WERI-Rb-1 (cell line): Measurements from ENCODE around the gene PRSS50.

Source experiments
- DNase-seq: peaks from one replicate; pipeline ENCODE4 v3.0.0-alpha.2; 2020
- H3K27ac ChIP-seq: fragments of 250-450 bp; sonication (Bioruptor Pico); 2 replicates; pipeline ENCODE4 v1.5.1; 2020; ENCODE audit warnings: mild to moderate bottlenecking, moderate library complexity
- H3K27me3 ChIP-seq: fragments of 250-450 bp; sonication (Bioruptor Pico); 2 replicates; pipeline ENCODE4 v1.5.1; 2021; ENCODE audit warnings: mild to moderate bottlenecking, low read depth, moderate library complexity; ENCODE audit not compliant: insufficient read depth, severe bottlenecking
- H3K36me3 ChIP-seq: fragments of 250-450 bp; sonication (Bioruptor Pico); 2 replicates; pipeline ENCODE4 v1.5.1; 2020; ENCODE audit warnings: mild to moderate bottlenecking, moderate library complexity
- H3K4me3 ChIP-seq: 2 replicates; pipeline ENCODE4 v1.5.1; 2011; ENCODE audit warnings: low read depth, mild to moderate bottlenecking, control low read depth, low read length
- H3K9me3 ChIP-seq: fragments of 250-450 bp; sonication (Bioruptor Pico); 2 replicates; pipeline ENCODE4 v1.5.1; 2021; ENCODE audit warnings: mild to moderate bottlenecking, moderate library complexity; ENCODE audit not compliant: severe bottlenecking
- CTCF ChIP-seq: IDR thresholded peaks from 2 replicates; pipeline ENCODE4 v1.5.1; 2011; ENCODE audit warnings: low read depth, mild to moderate bottlenecking, control low read depth, inconsistent platforms, low read length

PRSS50 gene

GRCh38 chr3:46717447-46718231 lies at the start of gene PRSS50:
Gene PRSS50, minus strand, starts transcription at chr3:46717869. Its CDS starts 45 bp downstream, at chr3:46717824.
- no peak within 1 kb of the TSS for H3K4me3 ChIP-seq
- DNase-seq, result no peak
- H3K27me3 ChIP-seq, result no peaks in the 10 kb centered on the region
- no peaks in the 10 kb centered on the region for H3K36me3 ChIP-seq
- H3K27ac ChIP-seq, result no peak within 1 kb of the TSS
- H3K9me3 ChIP-seq, result no peaks in the 10 kb centered on the region
- peak; percentile 52 for TF ChIP-seq CTCF

GRCh38 chr3:46764206-46764605 lies 46.5 kb upstream of the PRSS50 start:
- H3K27ac ChIP-seq, result no peak overlapping the region
- peaks cover 21% of the 10 kb centered on the region for H3K9me3 ChIP-seq
- no peaks in the 10 kb centered on the region for H3K27me3 ChIP-seq
- DNase-seq, result no peak
- TF ChIP-seq CTCF, result no peak
- no peak overlapping the region for H3K4me3 ChIP-seq
- no peaks in the 10 kb centered on the region for H3K36me3 ChIP-seq

GRCh38 chr3:46763178-46763577 lies 45.5 kb upstream of the PRSS50 start:
- H3K4me3 ChIP-seq, result no peak overlapping the region
- no peaks in the 10 kb centered on the region for H3K27me3 ChIP-seq
- H3K27ac ChIP-seq, result no peak overlapping the region
- TF ChIP-seq CTCF, result no peak
- H3K36me3 ChIP-seq, result no peaks in the 10 kb centered on the region
- no peak for DNase-seq
- peaks cover 18% of the 10 kb centered on the region for H3K9me3 ChIP-seq

GRCh38 chr3:46759239-46760167 lies 41.8 kb upstream of the PRSS50 start:
- DNase-seq, result no peak
- H3K4me3 ChIP-seq, result no peak overlapping the region
- peaks cover 7% of the 10 kb centered on the region for H3K9me3 ChIP-seq
- no peaks in the 10 kb centered on the region for H3K27me3 ChIP-seq
- H3K27ac ChIP-seq, result no peak overlapping the region
- H3K36me3 ChIP-seq, result no peaks in the 10 kb centered on the region
- no peak for TF ChIP-seq CTCF

GRCh38 chr3:46756642-46757041 lies 39.0 kb upstream of the PRSS50 start:
- Histone ChIP-seq H3K9me3 (no peaks in the 10 kb centered on the region), H3K4me3 (no peak overlapping the region), H3K27ac (no peak overlapping the region), H3K36me3 (no peaks in the 10 kb centered on the region), H3K27me3 (no peaks in the 10 kb centered on the region)
- DNase-seq, result no peak
- no peak for TF ChIP-seq CTCF
